ENCODE data around the gene STYXL1.

DNA sequence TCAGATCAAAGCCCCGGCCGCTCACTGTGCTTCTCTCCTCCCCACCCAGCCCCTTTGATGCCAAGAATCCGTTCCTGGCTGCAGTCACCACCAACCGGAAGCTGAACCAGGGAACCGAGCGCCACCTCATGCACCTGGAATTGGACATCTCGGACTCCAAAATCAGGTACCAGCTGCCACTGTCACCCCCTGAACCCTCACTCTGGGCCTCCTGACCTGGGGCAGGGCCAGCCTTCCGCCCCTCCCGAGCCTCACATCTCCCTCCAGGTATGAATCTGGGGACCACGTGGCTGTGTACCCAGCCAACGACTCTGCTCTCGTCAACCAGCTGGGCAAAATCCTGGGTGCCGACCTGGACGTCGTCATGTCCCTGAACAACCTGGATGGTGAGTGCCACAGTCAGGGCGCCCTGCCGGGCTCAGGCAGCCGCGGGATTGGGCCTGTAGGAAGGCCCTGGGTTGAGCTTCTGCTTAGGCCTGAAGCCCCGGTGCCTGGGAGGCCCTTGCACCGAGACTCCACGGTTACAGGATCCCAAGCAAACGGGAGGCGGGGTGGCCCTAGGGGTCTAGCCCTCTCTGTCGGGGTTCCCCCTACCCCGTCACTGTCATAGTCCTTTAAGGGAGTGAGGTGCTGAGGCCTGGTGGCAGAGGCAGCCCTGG lies 64.2 kb downstream of the STYXL1 start:
- TF ChIP-seq EZH2 (IDR thresholded peaks at IDR 0.05; ENCODE audit: insufficient read depth, poor library complexity, severe bottlenecking) (no peak), EZH2phosphoT487 (IDR thresholded peaks at IDR 0.05; ENCODE audit: insufficient read depth, low read depth) (no peak)

Data from GM23248 (cell line).